Heart right ventricle (tissue), 16 donors: Measurements from ENCODE around the gene CCR5AS.
"Not testable (repeated sequence)": the region's sequence is repeated elsewhere in the genome, so short reads cannot be mapped to it uniquely, and the experiment has no call there.

ENCODE experiments used
- ATAC-seq, 8 donors: fragments of 200-7000 bp; cut with Tn5 transposase; one replicate each; pipeline ENCODE4 v1.9.1; 2020; ENCODE audit warnings: mild to moderate bottlenecking in 8 of 8, moderate library complexity in 8 of 8, moderate number of reproducible peaks in 1 of 8
- DNase-seq, 2 donors: peaks; one replicate each; pipeline ENCODE4 v3.0.0-alpha.2; 2020
- H3K27ac ChIP-seq, 10 donors: fragments of 200-600 bp; sonication (generic) in 2 of 10; one replicate each; pipeline versions ENCODE4 v1.5.0 to v1.8.0; 2020 to 2022; ENCODE audit warnings: mild to moderate bottlenecking in 3 of 10
- H3K27me3 ChIP-seq, 7 donors: fragments of 200-600 bp; one replicate each; pipeline ENCODE4 v1.8.0; 2021 to 2022; ENCODE audit warnings: mild to moderate bottlenecking in 2 of 7
- H3K36me3 ChIP-seq, 9 donors: fragments of 200-600 bp; sonication (generic) in 1 of 9; one replicate each; pipeline versions ENCODE4 v1.5.0 to v1.8.0; 2020 to 2022; ENCODE audit warnings: mild to moderate bottlenecking in 2 of 9
- H3K4me1 ChIP-seq, 9 donors: fragments of 200-600 bp; sonication (generic) in 1 of 9; one replicate each; pipeline versions ENCODE4 v1.5.0 to v1.8.0; 2020 to 2022; ENCODE audit warnings: mild to moderate bottlenecking in 4 of 9
- H3K4me3 ChIP-seq, 10 donors: fragments of 200-600 bp; sonication (generic) in 2 of 10; one replicate each; pipeline versions ENCODE4 v1.5.0 to v1.8.0; 2020 to 2022; ENCODE audit warnings: mild to moderate bottlenecking in 7 of 10, moderate library complexity in 2 of 10
- H3K9me3 ChIP-seq, 11 donors: fragments of 200-600 bp in 10 of 11; sonication (generic) in 2 of 11; one replicate each; pipeline versions ENCODE4 v1.5.0 to v1.8.0; 2013 to 2022; ENCODE audit warnings: mild to moderate bottlenecking in 2 of 11, control low read depth in 1 of 11, moderate library complexity in 1 of 11
- whole genome bisulfite sequencing, 2 donors: extraction: QIAGEN DNeasy Blood & Tissue Kit; methylation state at CpG; one replicate each; pipeline ENCODE4 v1.1.7; 2013; ENCODE audit warnings: inconsistent platforms in 1 of 2; 5-methylcytosine and 5-hydroxymethylcytosine counted together
- intact Hi-C, 10 donors: fragments of 100-400 bp; cut with DNase I; formaldehyde crosslinking; loops; one replicate each; pipeline versions ENCODE4 v1.11.1 to v1.14.2; 2022
- TF ChIP-seq, protein P1 (sequence below), 9 donors: fragments of 200-600 bp; sonication (generic) in 2 of 9; IDR thresholded peaks; one replicate each; pipeline versions ENCODE4 v1.5.0 to v1.8.0; 2021 to 2022; ENCODE audit warnings: antibody characterized with exemption in 9 of 9, mild to moderate bottlenecking in 5 of 9, moderate library complexity in 1 of 9
- donor health status: Arrhythmogenic right ventricular cardiomyopathy.
- donor health status: ischemic (EF 13 %, LVEDD 7.1; RV severe dilation, severe dysfunction).
- donor health status: healthy with polysubstance abuse.
- donor health status: DM: no; HTN: yes; CAD: no.
- donor health status: DM: no; HTN: no; CAD: no.
- donor health status: ischemic (EF 25% LVEDD 6.9; RV normal size, moderate dysfunction).
- donor health status: ischemic (EF 25% LVEDD 5.7; RV mildly dilated, moderate dysfunction).
- donor health status: healthy.
- donor health status: DM: yes; HTN: yes; CAD: no.
- donor health status: Ischemic cardiomyopathy.
- donor health status: ischemic (EF 35%, LVEDD 5.7; RV mildly dilated, moderate dysfunction).
- donor health status: nonischemic (EF 11% LVEDD 7.7; RV severe dilation, severe dysfunction).
- donor health status: DM: yes; HTN: yes; CAD: no.
- donor health status: PGD.
- donor health status: ischemic (EF 29% LVEDD 5.4; RV normal size, mild dysfunction).
- donor health status: nonischemic (EF 23%, LVEDD 6.1; RV moderate dilation, normal function).

Gene CCR5AS

DNA sequence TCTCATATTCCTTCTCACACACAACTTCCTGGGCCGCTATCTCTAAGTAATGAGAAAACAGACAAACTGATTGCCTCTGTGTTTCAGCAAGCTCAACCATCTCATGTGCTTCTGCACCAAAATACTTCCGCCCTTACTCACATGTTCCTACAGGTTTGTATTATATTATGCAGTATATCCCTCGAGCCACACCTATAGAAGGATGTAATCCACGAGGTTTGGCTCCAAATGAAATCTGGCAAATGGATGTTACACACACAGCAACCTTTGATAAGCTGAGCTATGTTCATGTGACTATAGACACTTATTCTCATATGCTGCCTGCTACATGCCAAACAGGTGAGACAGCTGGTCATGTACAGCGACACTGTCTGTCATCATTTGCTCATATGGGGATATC, 22.8 kb upstream of the CCR5AS start:
- no peak for DNase-seq
- H3K27me3 ChIP-seq, result no peaks in the 10 kb centered on the region
- H3K4me1 ChIP-seq, result peaks cover 0 to 7% (median 0%) of the 10 kb centered on the region in 9 donors
- no peak overlapping the region for H3K4me3 ChIP-seq
- 78 to 85% methylated on average over 5 of the region's 5 CpGs for WGBS, 2 donors
- H3K9me3 ChIP-seq, result peaks cover 0 to 22% (median 8%) of the 10 kb centered on the region in 11 donors
- TF ChIP-seq, protein P1, sequence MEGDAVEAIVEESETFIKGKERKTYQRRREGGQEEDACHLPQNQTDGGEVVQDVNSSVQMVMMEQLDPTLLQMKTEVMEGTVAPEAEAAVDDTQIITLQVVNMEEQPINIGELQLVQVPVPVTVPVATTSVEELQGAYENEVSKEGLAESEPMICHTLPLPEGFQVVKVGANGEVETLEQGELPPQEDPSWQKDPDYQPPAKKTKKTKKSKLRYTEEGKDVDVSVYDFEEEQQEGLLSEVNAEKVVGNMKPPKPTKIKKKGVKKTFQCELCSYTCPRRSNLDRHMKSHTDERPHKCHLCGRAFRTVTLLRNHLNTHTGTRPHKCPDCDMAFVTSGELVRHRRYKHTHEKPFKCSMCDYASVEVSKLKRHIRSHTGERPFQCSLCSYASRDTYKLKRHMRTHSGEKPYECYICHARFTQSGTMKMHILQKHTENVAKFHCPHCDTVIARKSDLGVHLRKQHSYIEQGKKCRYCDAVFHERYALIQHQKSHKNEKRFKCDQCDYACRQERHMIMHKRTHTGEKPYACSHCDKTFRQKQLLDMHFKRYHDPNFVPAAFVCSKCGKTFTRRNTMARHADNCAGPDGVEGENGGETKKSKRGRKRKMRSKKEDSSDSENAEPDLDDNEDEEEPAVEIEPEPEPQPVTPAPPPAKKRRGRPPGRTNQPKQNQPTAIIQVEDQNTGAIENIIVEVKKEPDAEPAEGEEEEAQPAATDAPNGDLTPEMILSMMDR (IDR thresholded peaks at IDR 0.05), result no peak
- peaks cover 0 to 20% (median 0%) of the 10 kb centered on the region in 9 donors for H3K36me3 ChIP-seq
- ATAC-seq, result no peak
- no peak overlapping the region for H3K27ac ChIP-seq
- intact Hi-C loops, result loop anchor here in 4 of 10 donors (5.0 to 10.0 kb wide), 3 partner anchors 145 to 155 kb away; no protein-coding TSS in a partner anchor

GRCh38 chr3:46429250-46429649, 22.4 kb upstream of the CCR5AS start:
- peaks cover 0 to 7% (median 0%) of the 10 kb centered on the region in 9 donors for H3K4me1 ChIP-seq
- intact Hi-C loops, result loop anchor here in 3 of 10 donors (5.0 to 10.0 kb wide), 3 partner anchors 144 to 154 kb away; no protein-coding TSS in a partner anchor
- H3K4me3 ChIP-seq, result no peak overlapping the region
- ATAC-seq (no peak), DNase-seq (no peak)
- no peaks in the 10 kb centered on the region for H3K27me3 ChIP-seq
- H3K36me3 ChIP-seq, result peaks cover 0 to 17% (median 0%) of the 10 kb centered on the region in 9 donors
- 82 to 85% methylated on average over 5 of the region's 5 CpGs for WGBS, 2 donors
- TF ChIP-seq, protein P1 (IDR thresholded peaks at IDR 0.05), result no peak
- H3K9me3 ChIP-seq, result peaks cover 0 to 22% (median 8%) of the 10 kb centered on the region in 11 donors
- H3K27ac ChIP-seq, result no peak overlapping the region

DNA sequence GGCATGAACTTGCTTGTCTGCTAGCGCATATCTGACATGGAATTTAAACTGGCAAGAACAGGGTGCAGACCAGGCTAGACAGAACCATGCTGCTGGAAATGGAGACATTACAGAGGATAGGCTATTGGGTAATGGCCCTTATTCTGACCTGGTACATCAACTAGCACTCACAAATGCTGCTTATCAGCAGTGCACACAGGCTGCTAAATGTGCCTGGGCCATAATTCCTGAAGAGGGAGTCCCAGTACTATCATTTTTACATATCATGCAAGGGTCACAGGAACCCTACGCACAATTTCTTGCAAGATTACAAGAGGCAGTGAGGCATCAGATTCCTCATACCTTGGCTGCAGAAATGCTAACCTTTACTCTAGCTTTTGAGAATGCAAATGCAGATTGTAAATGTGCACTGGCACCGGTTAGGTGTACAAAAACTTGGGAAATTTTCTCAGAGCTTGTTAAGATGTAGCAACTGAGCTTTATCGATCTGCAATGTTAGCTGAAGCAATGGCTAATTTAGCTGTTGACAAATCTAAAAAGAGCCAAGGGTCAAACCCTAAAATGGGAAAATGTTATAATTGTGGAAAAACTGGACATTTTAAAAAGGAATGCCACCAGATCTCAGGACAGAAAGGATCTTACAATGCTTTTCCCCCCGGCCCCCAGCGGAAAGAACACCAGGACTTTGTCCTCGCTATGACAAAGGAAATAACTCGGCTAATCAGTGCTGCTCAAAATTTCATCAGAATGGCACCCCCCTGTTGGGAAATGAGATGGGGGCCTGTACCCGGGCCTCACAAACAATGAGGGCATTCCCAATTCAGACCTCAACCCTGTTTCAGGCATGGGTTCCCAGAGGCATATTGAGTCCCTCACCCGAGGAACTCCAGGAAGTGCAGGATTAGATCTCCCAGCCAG, 21.3 kb upstream of the CCR5AS start:
- Histone ChIP-seq H3K36me3 (peaks cover 0 to 9% (median 0%) of the 10 kb centered on the region in 9 donors), H3K27ac (peak overlapping the region in 7 of 10 donors; percentile 5 to 59 (median 31)), H3K9me3 (peaks cover 0 to 22% (median 8%) of the 10 kb centered on the region in 11 donors), H3K27me3 (no peaks in the 10 kb centered on the region), H3K4me3 (no peak overlapping the region), H3K4me1 (peaks cover 0 to 7% (median 0%) of the 10 kb centered on the region in 9 donors)
- WGBS, 2 donors, result 74 to 76% methylated on average over 10 of the region's 10 CpGs
- TF ChIP-seq, protein P1 (IDR thresholded peaks at IDR 0.05), result peak in 2 of 9 donors; percentile 30 to 37
- DNase-seq (peak in 1 of 2 donors; percentile 29), ATAC-seq (peak; percentile 90 to 100 (median 94))
- intact Hi-C loops, result loop anchor here in 3 of 10 donors (5.0 to 10.0 kb wide), 3 partner anchors 143 to 153 kb away; no protein-coding TSS in a partner anchor

- intact Hi-C loops, result loop anchor here in 3 of 10 donors (5.0 to 10.0 kb wide), 3 partner anchors 143 to 153 kb away; no protein-coding TSS in a partner anchor
- peak in 1 of 2 donors; percentile 17 for DNase-seq
- WGBS, 2 donors, result 44 to 48% methylated on average over 8 of the region's 8 CpGs
These were observed 20.5 kb upstream of the CCR5AS start for GRCh38 chr3:46427404-46427803.

GRCh38 chr3:46426476-46426875, 19.6 kb upstream of the CCR5AS start:
- not testable (repeated sequence) for H3K27me3 ChIP-seq, ATAC-seq, H3K9me3 ChIP-seq, DNase-seq, H3K27ac ChIP-seq, H3K4me3 ChIP-seq, H3K36me3 ChIP-seq, H3K4me1 ChIP-seq
- WGBS, 2 donors, result 71 to 75% methylated on average over 4 of the region's 4 CpGs
- intact Hi-C loops, result loop anchor here in 3 of 10 donors (5.0 to 10.0 kb wide), 3 partner anchors 142 to 152 kb away; no protein-coding TSS in a partner anchor

More at GRCh38 chr3:46427404-46427803, 20.5 kb upstream of the CCR5AS start:
- not testable (repeated sequence) for H3K4me3 ChIP-seq, H3K36me3 ChIP-seq, H3K4me1 ChIP-seq, H3K27me3 ChIP-seq, ATAC-seq
- TF ChIP-seq, protein P1 (IDR thresholded peaks at IDR 0.05), result peak in 6 of 9 donors; percentile 13 to 44 (median 35)
- H3K9me3 ChIP-seq, result peaks cover 0 to 17% (median 8%) of the 10 kb centered on the region in 11 donors
- H3K27ac ChIP-seq, result peak overlapping the region in 6 of 10 donors; percentile 20 to 59 (median 35)
